Epidermal melanocyte (primary cell): ENCODE results near the gene WDR45B.
"Not testable (repeated sequence)": the region's sequence is repeated elsewhere in the genome, so short reads cannot be mapped to it uniquely, and the experiment has no call there.

ENCODE experiments used
- DNase-seq: peaks from one replicate; pipeline ENCODE4 v3.0.0; 2011; ENCODE audit warnings: low spot score; ENCODE audit not compliant: insufficient read length

Gene WDR45B

DNA sequence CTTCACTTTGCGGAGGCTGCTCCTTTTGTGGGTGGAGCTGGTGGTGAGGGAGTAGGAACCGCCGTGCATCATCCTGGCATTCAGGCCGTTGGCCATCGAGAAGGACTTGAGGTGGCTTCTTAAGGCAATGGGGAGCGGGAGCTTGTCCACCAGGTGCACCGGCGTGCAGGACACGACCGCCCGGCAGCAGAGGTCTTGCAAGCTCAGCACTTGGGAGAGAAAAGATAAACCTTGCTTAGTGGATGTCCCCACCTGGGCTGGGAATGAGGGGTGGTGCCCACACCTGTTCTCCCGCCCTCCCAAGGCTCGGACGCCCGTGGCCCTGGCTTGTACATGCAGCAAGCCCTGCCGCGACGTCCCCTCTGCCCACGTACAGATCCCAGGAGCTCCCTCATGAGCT, 9.7 kb upstream of the WDR45B start:
- no peak for DNase-seq

DNA sequence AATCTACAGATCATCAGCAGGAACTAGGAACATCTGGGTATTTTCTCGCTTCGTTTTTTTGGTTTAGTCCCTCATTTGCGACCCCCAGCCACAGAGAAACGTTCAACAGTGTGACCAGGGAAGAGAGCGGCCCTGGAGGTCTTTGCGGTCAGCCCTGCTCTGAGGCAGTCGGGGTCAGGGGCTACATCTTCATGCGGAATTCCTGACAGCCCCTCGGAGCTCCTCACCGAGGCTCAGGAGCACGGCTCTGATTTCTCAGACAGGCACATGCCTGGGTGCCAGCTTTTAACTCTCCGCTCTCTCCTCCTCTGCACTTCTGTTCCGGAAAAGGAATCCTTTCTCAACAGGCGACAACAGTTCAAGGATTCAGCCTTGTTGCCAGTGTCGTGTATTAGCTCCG, 8.0 kb upstream of the WDR45B start:
- DNase-seq, result no peak

GRCh38 chr17:82655523-82655922, 7.3 kb upstream of the WDR45B start:
- no peak for DNase-seq

DNA sequence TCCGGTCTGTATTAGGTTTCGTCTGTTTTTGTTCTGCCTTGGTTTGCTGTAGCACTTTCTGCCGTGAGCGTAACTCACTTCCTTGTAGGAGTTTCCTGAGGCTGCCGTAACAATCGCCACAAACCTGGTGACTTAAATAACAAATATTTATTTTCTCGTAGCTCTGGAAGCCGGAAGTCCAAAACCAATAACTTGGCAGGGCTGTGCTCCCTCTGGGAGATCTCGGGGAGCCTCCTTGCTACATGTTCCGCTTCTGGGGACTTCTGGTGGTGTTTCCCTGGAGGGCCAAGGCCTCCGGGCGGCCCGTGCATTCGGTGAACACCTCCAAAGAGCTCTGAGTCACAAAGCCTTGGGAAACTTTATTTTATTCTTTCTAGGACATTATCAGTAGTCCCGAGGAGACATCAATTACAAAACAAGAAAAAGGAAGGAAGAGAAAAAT, 6.8 kb upstream of the WDR45B start:
- no peak for DNase-seq

- DNase-seq, result not testable (repeated sequence)
These were observed 6.4 kb upstream of the WDR45B start for GRCh38 chr17:82654611-82655010.

DNA sequence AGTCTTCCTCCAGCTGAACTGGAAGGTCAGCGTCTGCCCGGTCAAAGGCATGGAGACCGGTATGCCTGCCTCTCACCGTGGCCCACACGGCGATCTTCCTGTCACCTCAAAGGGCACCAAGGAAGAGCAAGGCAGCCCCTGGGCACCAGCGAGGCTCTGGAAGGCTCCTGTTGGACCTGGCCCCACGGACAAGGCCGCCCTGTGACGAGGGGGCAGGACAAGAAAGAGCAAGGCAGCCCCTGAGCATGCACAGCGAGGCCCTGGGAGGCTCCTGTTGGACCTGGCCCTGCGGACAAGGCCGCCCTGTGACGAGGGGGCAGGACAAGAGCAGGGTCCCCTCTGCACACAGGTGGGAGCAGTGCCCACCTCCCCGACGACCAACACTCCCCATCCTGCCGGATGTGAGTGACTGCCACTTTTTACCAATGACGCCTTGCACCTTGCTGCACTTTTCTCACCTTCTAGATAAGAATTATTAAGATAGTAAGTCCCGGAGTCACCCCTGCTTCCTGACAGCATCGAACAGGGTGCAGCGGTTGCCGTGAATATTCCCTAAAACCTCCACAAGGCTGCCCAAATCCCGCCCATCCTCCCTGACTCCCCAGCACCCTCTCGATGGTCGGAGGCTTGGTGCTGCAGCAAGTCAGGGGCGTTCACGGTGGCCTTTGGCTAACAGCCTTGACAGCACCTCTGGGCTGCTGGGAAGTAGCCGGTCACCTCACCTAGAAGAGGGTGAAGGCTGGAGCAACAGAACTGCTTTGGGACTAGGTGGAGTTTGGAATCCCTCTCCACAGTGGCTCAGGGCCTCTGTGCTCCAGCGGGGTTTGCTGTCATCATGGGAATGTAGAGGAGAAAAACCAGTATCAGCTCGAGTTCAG, 5.6 kb upstream of the WDR45B start:
- no peak for DNase-seq

GRCh38 chr17:82650723-82651122, 2.5 kb upstream of the WDR45B start:
- DNase-seq, result no peak

- no peak for DNase-seq
These were observed 1.4 kb upstream of the WDR45B start for GRCh38 chr17:82649501-82650261.

DNA sequence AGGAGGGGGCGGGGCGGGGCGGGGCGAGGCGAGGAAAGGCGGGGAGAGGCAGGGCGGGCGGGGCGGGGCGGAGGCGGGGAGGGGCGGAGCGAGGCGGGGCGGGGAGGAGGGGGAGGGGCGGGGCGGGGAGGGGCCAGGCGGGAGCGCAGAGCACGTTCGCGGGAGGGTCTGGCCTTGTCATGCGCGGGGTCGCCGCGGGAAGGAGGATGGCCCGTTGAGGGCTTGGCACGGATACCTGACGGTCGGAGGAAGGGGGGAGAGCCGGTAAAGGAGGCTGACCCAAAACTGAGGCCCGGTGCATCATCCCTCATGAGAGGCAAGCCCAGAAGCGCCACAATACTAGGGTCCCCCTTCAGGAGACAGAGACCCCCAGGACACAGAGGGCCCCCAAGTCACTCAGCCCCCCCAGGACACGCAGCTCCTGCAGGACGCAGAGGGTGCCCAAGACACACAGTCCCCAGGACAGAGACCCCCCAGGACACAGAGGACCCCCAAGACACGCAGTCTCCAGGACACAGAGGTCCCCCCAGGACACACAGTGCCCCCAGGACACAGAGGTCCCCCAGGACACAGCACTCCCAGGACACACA, 593 bp upstream of the WDR45B start:
- no peak for DNase-seq

GRCh38 chr17:82647593-82648164, 565 bp downstream of the WDR45B start:
- DNase-seq, result peak; percentile 57

GRCh38 chr17:82645516-82645915, 2.7 kb downstream of the WDR45B start:
- DNase-seq, result no peak

- DNase-seq, result no peak
These were observed 4.1 kb downstream of the WDR45B start for GRCh38 chr17:82644148-82644547.

- DNase-seq, result no peak
These were observed 6.2 kb downstream of the WDR45B start for GRCh38 chr17:82642022-82642421.

GRCh38 chr17:82640036-82640435, 8.2 kb downstream of the WDR45B start:
- no peak for DNase-seq

- no peak for DNase-seq
These were observed 8.6 kb downstream of the WDR45B start for GRCh38 chr17:82639628-82640027.

- DNase-seq, result no peak
These were observed 10.0 kb downstream of the WDR45B start for GRCh38 chr17:82638183-82638773.

GRCh38 chr17:82636626-82637598, 11.3 kb downstream of the WDR45B start:
- no peak for DNase-seq

- DNase-seq, result no peak
These were observed 14.9 kb downstream of the WDR45B start for GRCh38 chr17:82633343-82633742.

- DNase-seq, result no peak
These were observed 15.8 kb downstream of the WDR45B start for GRCh38 chr17:82632451-82632850.

- no peak for DNase-seq
These were observed 16.7 kb downstream of the WDR45B start for GRCh38 chr17:82631544-82631943.
